Ramos (cell line): ENCODE measurements around the gene SH3GL3.

Experiments used
- in situ Hi-C: fragments of 300-500 bp; cut with MboI; formaldehyde crosslinking; loops from one replicate; pipeline ENCODE4 v1.14.3; 2022; ENCODE audit warnings: low sequenced_read_pairs; ENCODE audit not compliant: unreplicated experiment

The SH3GL3 gene

GRCh38 chr15:83654379-83655236, 207.5 kb downstream of the SH3GL3 start:
- in situ Hi-C loops = no loop called here

- in situ Hi-C loops = no loop called here
Measured at GRCh38 chr15:83655237-83655616, 208.1 kb downstream of the SH3GL3 start.

GRCh38 chr15:83656192-83656591, 209.1 kb downstream of the SH3GL3 start:
- in situ Hi-C loops = no loop called here

- in situ Hi-C loops = no loop called here
Measured at GRCh38 chr15:83656943-83657528, 209.9 kb downstream of the SH3GL3 start.

- in situ Hi-C loops = no loop called here
Measured at GRCh38 chr15:83657549-83657948, 210.4 kb downstream of the SH3GL3 start.

- in situ Hi-C loops = no loop called here
Measured at GRCh38 chr15:83658430-83659416, 211.6 kb downstream of the SH3GL3 start.

GRCh38 chr15:83659417-83659812, 212.3 kb downstream of the SH3GL3 start:
- in situ Hi-C loops = no loop called here

GRCh38 chr15:83665480-83665879, 218.3 kb downstream of the SH3GL3 start:
- in situ Hi-C loops = no loop called here
